GM23338 (cell line): Measurements from ENCODE around the gene PFKFB2. TPM values are rescaled to one million over a fixed set of nuclear protein-coding genes. Genes with fewer than 3 reads are reported as not detected.

Experiments
- ATAC-seq: fragments of 200-7000 bp; cut with Tn5 transposase; 3 replicates; pipeline ENCODE4 v1.9.1; 2020
- DNase-seq: peaks from one replicate; pipeline ENCODE4 v3.0.0-alpha.2; 2015; ENCODE audit warnings: low spot score
- H2AFZ ChIP-seq: fragments of 200-600 bp; sonication (generic); 2 replicates; pipeline ENCODE4 v1.8.0; 2016; ENCODE audit warnings: antibody characterized with exemption, mild to moderate bottlenecking, moderate library complexity
- H3F3A ChIP-seq: fragments of 200-600 bp; sonication (generic); replicated peaks from 2 replicates; pipeline ENCODE4 v1.8.0; 2017; ENCODE audit warnings: antibody characterized with exemption, mixed run types, low read depth
- H3K27ac ChIP-seq: fragments of 200-600 bp; sonication (generic); 2 replicates; pipeline ENCODE4 v1.6.1; 2016; ENCODE audit warnings: low read depth
- H3K27me3 ChIP-seq: fragments of 200-600 bp; sonication (generic); 2 replicates; pipeline ENCODE4 v1.8.0; 2016; ENCODE audit warnings: mild to moderate bottlenecking, mixed run types, moderate library complexity; ENCODE audit not compliant: insufficient read depth
- H3K36me3 ChIP-seq: fragments of 200-600 bp; sonication (generic); 2 replicates; pipeline ENCODE4 v1.8.0; 2016; ENCODE audit warnings: mild to moderate bottlenecking; ENCODE audit not compliant: insufficient read depth
- H3K4me1 ChIP-seq: fragments of 200-600 bp; sonication (generic); 2 replicates; pipeline ENCODE4 v1.8.0; 2016; ENCODE audit warnings: mild to moderate bottlenecking, moderate library complexity; ENCODE audit not compliant: insufficient read depth
- H3K4me2 ChIP-seq: fragments of 200-600 bp; sonication (generic); 2 replicates; pipeline ENCODE4 v1.7.1; 2017; ENCODE audit warnings: mixed run types
- H3K4me3 ChIP-seq: fragments of 200-600 bp; sonication (generic); 2 replicates; pipeline ENCODE4 v1.6.1; 2016; ENCODE audit warnings: mixed run types
- H3K79me2 ChIP-seq: fragments of 200-600 bp; sonication (generic); replicated peaks from 2 replicates; pipeline ENCODE4 v1.8.0; 2017; ENCODE audit warnings: mild to moderate bottlenecking; ENCODE audit not compliant: insufficient read depth
- H3K9me2 ChIP-seq: fragments of 200-600 bp; sonication (generic); 2 replicates; pipeline ENCODE4 v1.8.0; 2017; ENCODE audit not compliant: insufficient read depth
- H4K20me1 ChIP-seq: fragments of 200-600 bp; sonication (generic); replicated peaks from 2 replicates; pipeline ENCODE4 v1.8.0; 2017; ENCODE audit warnings: mild to moderate bottlenecking; ENCODE audit not compliant: insufficient read depth
- H3K27ac Mint-ChIP-seq: 2 replicates; pipeline ENCODE4 v1.8.0; 2020; ENCODE audit warnings: inconsistent platforms, mild to moderate bottlenecking, moderate library complexity, mixed read lengths
- H3K27me3 Mint-ChIP-seq: 3 replicates; pipeline ENCODE4 v1.8.0; 2022; ENCODE audit warnings: low read depth, mild to moderate bottlenecking, moderate library complexity, mixed read lengths, inconsistent platforms; ENCODE audit not compliant: insufficient read depth, poor library complexity
- H3K36me3 Mint-ChIP-seq: 3 replicates; pipeline ENCODE4 v1.8.0; 2021; ENCODE audit warnings: low read depth, mild to moderate bottlenecking, inconsistent platforms, moderate library complexity, mixed read lengths
- H3K4me1 Mint-ChIP-seq: 3 replicates; pipeline ENCODE4 v1.8.0; 2020; ENCODE audit warnings: mild to moderate bottlenecking, inconsistent platforms, mixed read lengths
- H3K4me3 Mint-ChIP-seq: 3 replicates; pipeline ENCODE4 v1.8.0; 2021; ENCODE audit warnings: moderate library complexity, mild to moderate bottlenecking, inconsistent platforms, mixed read lengths
- H3K9me3 Mint-ChIP-seq: 3 replicates; pipeline ENCODE4 v1.8.0; 2020; ENCODE audit warnings: moderate library complexity, mild to moderate bottlenecking, inconsistent platforms, mixed read lengths
- CREB1 ChIP-seq: fragments of 250-450 bp; sonication (Bioruptor Pico); IDR thresholded peaks from 2 replicates; pipeline ENCODE4 v1.5.0; 2020; ENCODE audit warnings: low read depth, mild to moderate bottlenecking, moderate library complexity
- ETS1 ChIP-seq: IDR thresholded peaks from 2 replicates; pipeline ENCODE4 v1.6.1; 2016; ENCODE audit warnings: antibody characterized with exemption
- EZH2 ChIP-seq: fragments of 200-600 bp; sonication (generic); IDR thresholded peaks from one replicate; pipeline ENCODE4 v1.8.0; 2017; ENCODE audit warnings: antibody characterized with exemption, mild to moderate bottlenecking, low read depth; ENCODE audit not compliant: unreplicated experiment
- EZH2phosphoT487 ChIP-seq: fragments of 200-600 bp; sonication (generic); IDR thresholded peaks from one replicate; pipeline ENCODE4 v1.8.1; 2018; ENCODE audit warnings: antibody characterized with exemption; ENCODE audit not compliant: unreplicated experiment
- JUNB ChIP-seq: IDR thresholded peaks from one replicate; pipeline ENCODE4 v1.6.1; 2016; ENCODE audit warnings: antibody characterized with exemption; ENCODE audit not compliant: unreplicated experiment
- NANOG ChIP-seq: IDR thresholded peaks from 2 replicates; pipeline ENCODE4 v1.6.1; 2016; ENCODE audit warnings: antibody characterized with exemption, borderline replicate concordance
- POLR2AphosphoS5 ChIP-seq: IDR thresholded peaks from 2 replicates; pipeline ENCODE4 v1.6.1; 2016; ENCODE audit warnings: antibody characterized with exemption, low read depth
- REST ChIP-seq: IDR thresholded peaks from one replicate; pipeline ENCODE4 v1.6.1; 2018; ENCODE audit warnings: antibody characterized with exemption; ENCODE audit not compliant: unreplicated experiment
- STAT1 ChIP-seq: IDR thresholded peaks from one replicate; pipeline ENCODE4 v1.6.1; 2016; ENCODE audit warnings: antibody characterized with exemption; ENCODE audit not compliant: unreplicated experiment
- ZNF114 ChIP-seq: fragments of 250-450 bp; sonication (Bioruptor Pico); IDR thresholded peaks from 2 replicates; pipeline ENCODE4 v1.5.0; 2020; ENCODE audit warnings: mild to moderate bottlenecking, moderate library complexity
- ZNF331 ChIP-seq: fragments of 250-450 bp; sonication (Bioruptor Pico); IDR thresholded peaks from 2 replicates; pipeline ENCODE4 v1.5.0; 2020; ENCODE audit warnings: low read depth, mild to moderate bottlenecking, moderate library complexity
- polyA plus RNA-seq: library from polyadenylated mRNA; unstranded; fragments of >200 nt; fragmentation: Nextera tagmentation; extraction: Ambion mirVana; gene quantifications from 2 replicates; pipeline ENCODE4 v1.2.1, GENCODE V29; 2016
- total RNA-seq: library from RNA; depleted of rRNA; stranded (reverse); fragments of >200 nt; shearing (Covaris generic); gene quantifications from 2 replicates; pipeline ENCODE4 v1.2.3, GENCODE V29; 2014
- TF ChIP-seq, protein P1 (sequence below), 2 experiments: fragments of 200-600 bp in 1 of 2; sonication (generic) in 1 of 2; conservative IDR thresholded peaks; 2 replicates each; pipeline versions ENCODE4 v1.5.1 to v1.6.1; 2016 to 2017; ENCODE audit warnings: antibody characterized with exemption in 2 of 2, low read depth in 2 of 2, mild to moderate bottlenecking in 2 of 2, moderate library complexity in 1 of 2
- TF ChIP-seq, protein P2 (sequence below): fragments of 250-450 bp; sonication (Bioruptor Pico); IDR thresholded peaks from 2 replicates; pipeline ENCODE4 v1.5.0; 2020; ENCODE audit warnings: mild to moderate bottlenecking, moderate library complexity

PFKFB2 gene
- total and polyA plus RNA-seq, 2 experiments from 2014 or later, result 4.9 to 14.8 TPM

- Mint-ChIP-seq H3K36me3 (no peaks in the 10 kb centered on the region), H3K4me1 (peaks cover 15% of the 10 kb centered on the region), H3K27ac (no peak overlapping the region), H3K4me3 (no peak overlapping the region), H3K9me3 (no peaks in the 10 kb centered on the region), H3K27me3 (no peaks in the 10 kb centered on the region)
- no peaks in the 10 kb centered on the region for H3K4me1 ChIP-seq
- H3K36me3 ChIP-seq, result no peaks in the 10 kb centered on the region
- H3K9me2 ChIP-seq, result no peaks in the 10 kb centered on the region
- no peaks in the 10 kb centered on the region for H3F3A ChIP-seq
- no peaks in the 10 kb centered on the region for H3K27me3 ChIP-seq
- H3K79me2 ChIP-seq, result no peaks in the 10 kb centered on the region
- H3K27ac ChIP-seq, result no peak overlapping the region
- TF ChIP-seq REST (no peak), EZH2phosphoT487 (no peak), ZNF114 (CRISPR knock-in tag) (no peak), JUNB (no peak), ZNF331 (CRISPR knock-in tag) (no peak), CREB1 (no peak), POLR2AphosphoS5 (no peak), NANOG (no peak), STAT1 (no peak), EZH2 (no peak), ETS1 (no peak)
- TF ChIP-seq, protein P1, sequence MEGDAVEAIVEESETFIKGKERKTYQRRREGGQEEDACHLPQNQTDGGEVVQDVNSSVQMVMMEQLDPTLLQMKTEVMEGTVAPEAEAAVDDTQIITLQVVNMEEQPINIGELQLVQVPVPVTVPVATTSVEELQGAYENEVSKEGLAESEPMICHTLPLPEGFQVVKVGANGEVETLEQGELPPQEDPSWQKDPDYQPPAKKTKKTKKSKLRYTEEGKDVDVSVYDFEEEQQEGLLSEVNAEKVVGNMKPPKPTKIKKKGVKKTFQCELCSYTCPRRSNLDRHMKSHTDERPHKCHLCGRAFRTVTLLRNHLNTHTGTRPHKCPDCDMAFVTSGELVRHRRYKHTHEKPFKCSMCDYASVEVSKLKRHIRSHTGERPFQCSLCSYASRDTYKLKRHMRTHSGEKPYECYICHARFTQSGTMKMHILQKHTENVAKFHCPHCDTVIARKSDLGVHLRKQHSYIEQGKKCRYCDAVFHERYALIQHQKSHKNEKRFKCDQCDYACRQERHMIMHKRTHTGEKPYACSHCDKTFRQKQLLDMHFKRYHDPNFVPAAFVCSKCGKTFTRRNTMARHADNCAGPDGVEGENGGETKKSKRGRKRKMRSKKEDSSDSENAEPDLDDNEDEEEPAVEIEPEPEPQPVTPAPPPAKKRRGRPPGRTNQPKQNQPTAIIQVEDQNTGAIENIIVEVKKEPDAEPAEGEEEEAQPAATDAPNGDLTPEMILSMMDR (conservative IDR thresholded peaks at IDR 0.05; ENCODE audit: low read depth in 2 of 2), result no peak
- TF ChIP-seq, protein P2, sequence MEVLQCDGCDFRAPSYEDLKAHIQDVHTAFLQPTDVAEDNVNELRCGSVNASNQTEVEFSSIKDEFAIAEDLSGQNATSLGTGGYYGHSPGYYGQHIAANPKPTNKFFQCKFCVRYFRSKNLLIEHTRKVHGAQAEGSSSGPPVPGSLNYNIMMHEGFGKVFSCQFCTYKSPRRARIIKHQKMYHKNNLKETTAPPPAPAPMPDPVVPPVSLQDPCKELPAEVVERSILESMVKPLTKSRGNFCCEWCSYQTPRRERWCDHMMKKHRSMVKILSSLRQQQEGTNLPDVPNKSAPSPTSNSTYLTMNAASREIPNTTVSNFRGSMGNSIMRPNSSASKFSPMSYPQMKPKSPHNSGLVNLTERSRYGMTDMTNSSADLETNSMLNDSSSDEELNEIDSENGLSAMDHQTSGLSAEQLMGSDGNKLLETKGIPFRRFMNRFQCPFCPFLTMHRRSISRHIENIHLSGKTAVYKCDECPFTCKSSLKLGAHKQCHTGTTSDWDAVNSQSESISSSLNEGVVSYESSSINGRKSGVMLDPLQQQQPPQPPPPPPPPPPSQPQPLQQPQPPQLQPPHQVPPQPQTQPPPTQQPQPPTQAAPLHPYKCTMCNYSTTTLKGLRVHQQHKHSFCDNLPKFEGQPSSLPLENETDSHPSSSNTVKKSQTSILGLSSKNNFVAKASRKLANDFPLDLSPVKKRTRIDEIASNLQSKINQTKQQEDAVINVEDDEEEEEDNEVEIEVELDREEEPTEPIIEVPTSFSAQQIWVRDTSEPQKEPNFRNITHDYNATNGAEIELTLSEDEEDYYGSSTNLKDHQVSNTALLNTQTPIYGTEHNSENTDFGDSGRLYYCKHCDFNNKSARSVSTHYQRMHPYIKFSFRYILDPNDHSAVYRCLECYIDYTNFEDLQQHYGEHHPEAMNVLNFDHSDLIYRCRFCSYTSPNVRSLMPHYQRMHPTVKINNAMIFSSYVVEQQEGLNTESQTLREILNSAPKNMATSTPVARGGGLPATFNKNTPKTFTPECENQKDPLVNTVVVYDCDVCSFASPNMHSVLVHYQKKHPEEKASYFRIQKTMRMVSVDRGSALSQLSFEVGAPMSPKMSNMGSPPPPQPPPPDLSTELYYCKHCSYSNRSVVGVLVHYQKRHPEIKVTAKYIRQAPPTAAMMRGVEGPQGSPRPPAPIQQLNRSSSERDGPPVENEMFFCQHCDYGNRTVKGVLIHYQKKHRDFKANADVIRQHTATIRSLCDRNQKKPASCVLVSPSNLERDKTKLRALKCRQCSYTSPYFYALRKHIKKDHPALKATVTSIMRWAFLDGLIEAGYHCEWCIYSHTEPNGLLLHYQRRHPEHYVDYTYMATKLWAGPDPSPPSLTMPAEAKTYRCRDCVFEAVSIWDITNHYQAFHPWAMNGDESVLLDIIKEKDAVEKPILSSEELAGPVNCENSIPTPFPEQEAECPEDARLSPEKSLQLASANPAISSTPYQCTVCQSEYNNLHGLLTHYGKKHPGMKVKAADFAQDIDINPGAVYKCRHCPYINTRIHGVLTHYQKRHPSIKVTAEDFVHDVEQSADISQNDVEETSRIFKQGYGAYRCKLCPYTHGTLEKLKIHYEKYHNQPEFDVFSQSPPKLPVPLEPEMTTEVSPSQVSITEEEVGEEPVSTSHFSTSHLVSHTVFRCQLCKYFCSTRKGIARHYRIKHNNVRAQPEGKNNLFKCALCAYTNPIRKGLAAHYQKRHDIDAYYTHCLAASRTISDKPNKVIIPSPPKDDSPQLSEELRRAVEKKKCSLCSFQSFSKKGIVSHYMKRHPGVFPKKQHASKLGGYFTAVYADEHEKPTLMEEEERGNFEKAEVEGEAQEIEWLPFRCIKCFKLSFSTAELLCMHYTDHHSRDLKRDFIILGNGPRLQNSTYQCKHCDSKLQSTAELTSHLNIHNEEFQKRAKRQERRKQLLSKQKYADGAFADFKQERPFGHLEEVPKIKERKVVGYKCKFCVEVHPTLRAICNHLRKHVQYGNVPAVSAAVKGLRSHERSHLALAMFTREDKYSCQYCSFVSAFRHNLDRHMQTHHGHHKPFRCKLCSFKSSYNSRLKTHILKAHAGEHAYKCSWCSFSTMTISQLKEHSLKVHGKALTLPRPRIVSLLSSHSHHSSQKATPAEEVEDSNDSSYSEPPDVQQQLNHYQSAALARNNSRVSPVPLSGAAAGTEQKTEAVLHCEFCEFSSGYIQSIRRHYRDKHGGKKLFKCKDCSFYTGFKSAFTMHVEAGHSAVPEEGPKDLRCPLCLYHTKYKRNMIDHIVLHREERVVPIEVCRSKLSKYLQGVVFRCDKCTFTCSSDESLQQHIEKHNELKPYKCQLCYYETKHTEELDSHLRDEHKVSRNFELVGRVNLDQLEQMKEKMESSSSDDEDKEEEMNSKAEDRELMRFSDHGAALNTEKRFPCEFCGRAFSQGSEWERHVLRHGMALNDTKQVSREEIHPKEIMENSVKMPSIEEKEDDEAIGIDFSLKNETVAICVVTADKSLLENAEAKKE (CRISPR knock-in tag), result no peak
- peak overlapping the region; percentile 4 for H2AFZ ChIP-seq
- H4K20me1 ChIP-seq, result no peaks in the 10 kb centered on the region
- DNase-seq, result no peak
- ATAC-seq, result no peak
- peak overlapping the region; percentile 33; the same call in 1 of the 2 replicates for H3K4me2 ChIP-seq
- H3K4me3 ChIP-seq, result no peak overlapping the region
These were observed 31.2 kb downstream of the PFKFB2 start for GRCh38 chr1:207084232-207084631.
